Astrocyte (in vitro differentiated cells and primary cell): ENCODE data around the gene ULK1. TPM values are rescaled to one million over a fixed set of nuclear protein-coding genes. Genes with fewer than 3 reads are reported as not detected.

Experiments used
- DNase-seq: peaks from one replicate; pipeline ENCODE4 v3.0.0-alpha.2; 2010; ENCODE audit warnings: low read depth
- FAIRE-seq: peaks from 2 replicates; lab custom pipeline; 2011; peaks lifted over from hg19 to GRCh38; lab: Jason Lieb, UNC
- H2AFZ ChIP-seq: 2 replicates; pipeline ENCODE4 v1.6.0; 2012; ENCODE audit warnings: low read depth, low read length, inconsistent platforms
- H3K27ac ChIP-seq: 2 replicates; pipeline ENCODE4 v1.5.1; 2011; ENCODE audit warnings: low read depth, low read length, inconsistent platforms
- H3K27me3 ChIP-seq: 2 replicates; pipeline ENCODE4 v1.6.0; 2011; ENCODE audit warnings: low read length, inconsistent platforms; ENCODE audit not compliant: insufficient read depth
- H3K36me3 ChIP-seq: 2 replicates; pipeline ENCODE4 v1.5.1; 2011; ENCODE audit warnings: low read length, inconsistent platforms; ENCODE audit not compliant: insufficient read depth
- H3K4me1 ChIP-seq: 2 replicates; pipeline ENCODE4 v1.5.1; 2011; ENCODE audit warnings: low read length, inconsistent platforms; ENCODE audit not compliant: insufficient read depth
- H3K4me2 ChIP-seq: 2 replicates; pipeline ENCODE4 v1.6.0; 2012; ENCODE audit warnings: low read length, inconsistent platforms
- H3K4me3 ChIP-seq: 2 replicates; pipeline ENCODE4 v1.5.1; 2011; ENCODE audit warnings: low read depth, mild to moderate bottlenecking, low read length, inconsistent platforms; ENCODE audit not compliant: insufficient read depth
- H3K79me2 ChIP-seq: 2 replicates; pipeline ENCODE4 v1.6.0; 2012; ENCODE audit warnings: mild to moderate bottlenecking, low read length, inconsistent platforms; ENCODE audit not compliant: insufficient read depth
- H3K9ac ChIP-seq: 2 replicates; pipeline ENCODE4 v1.6.0; 2012; ENCODE audit warnings: mild to moderate bottlenecking, low read length, inconsistent platforms
- H3K9me3 ChIP-seq: 2 replicates; pipeline ENCODE4 v1.5.1; 2012; ENCODE audit warnings: low read depth, mild to moderate bottlenecking, low read length, inconsistent platforms; ENCODE audit not compliant: insufficient read depth
- H4K20me1 ChIP-seq: 2 replicates; pipeline ENCODE4 v1.6.0; 2012; ENCODE audit warnings: low read length, inconsistent platforms; ENCODE audit not compliant: insufficient read depth
- H3K27ac Mint-ChIP-seq: one replicate; pipeline ENCODE4 v1.8.0; 2021; ENCODE audit warnings: mild to moderate bottlenecking, mixed read lengths; ENCODE audit not compliant: unreplicated experiment
- H3K27me3 Mint-ChIP-seq: one replicate; pipeline ENCODE4 v1.8.0; 2021; ENCODE audit warnings: low read depth, mixed read lengths; ENCODE audit not compliant: unreplicated experiment
- H3K36me3 Mint-ChIP-seq: one replicate; pipeline ENCODE4 v1.8.0; 2021; ENCODE audit warnings: low read depth, mixed read lengths; ENCODE audit not compliant: unreplicated experiment
- H3K4me1 Mint-ChIP-seq: one replicate; pipeline ENCODE4 v1.8.0; 2021; ENCODE audit warnings: low read depth, mixed read lengths; ENCODE audit not compliant: unreplicated experiment
- H3K4me3 Mint-ChIP-seq: one replicate; pipeline ENCODE4 v1.8.0; 2021; ENCODE audit warnings: mild to moderate bottlenecking, moderate library complexity, mixed read lengths; ENCODE audit not compliant: unreplicated experiment
- H3K9me3 Mint-ChIP-seq: one replicate; pipeline ENCODE4 v1.8.0; 2021; ENCODE audit warnings: mild to moderate bottlenecking, mixed read lengths; ENCODE audit not compliant: unreplicated experiment
- CTCF ChIP-seq: IDR thresholded peaks from 2 replicates; pipeline ENCODE4 v1.5.1; 2011; ENCODE audit warnings: low read depth, mild to moderate bottlenecking, inconsistent platforms, low read length, moderate library complexity; ENCODE audit not compliant: insufficient read depth
- EZH2 ChIP-seq: IDR thresholded peaks from 2 replicates; pipeline ENCODE4 v1.6.1; 2012; ENCODE audit warnings: mild to moderate bottlenecking, low read length, inconsistent platforms; ENCODE audit not compliant: insufficient read depth
- total RNA-seq: library from RNA; stranded (reverse); gene quantifications from 2 replicates; pipeline ENCODE4 v1.2.1, GENCODE V29; 2021

The ULK1 gene
- total RNA-seq, 1 donor from 2014 or later = 51.8 TPM

- H3K4me1 Mint-ChIP-seq = peaks cover 26% of the 10 kb centered on the region
- no peak overlapping the region for H3K4me3 Mint-ChIP-seq
- H3K27me3 Mint-ChIP-seq = no peaks in the 10 kb centered on the region
- Histone ChIP-seq H3K9ac (no peak overlapping the region), H3K27ac (no peak overlapping the region), H3K4me1 (peaks cover 19% of the 10 kb centered on the region), H3K4me2 (no peak overlapping the region), H3K79me2 (no peaks in the 10 kb centered on the region), H3K4me3 (no peak overlapping the region), H4K20me1 (no peaks in the 10 kb centered on the region), H3K9me3 (no peaks in the 10 kb centered on the region), H2AFZ (no peak overlapping the region), H3K36me3 (no peaks in the 10 kb centered on the region), H3K27me3 (no peaks in the 10 kb centered on the region)
- no peak overlapping the region for H3K27ac Mint-ChIP-seq
- H3K9me3 Mint-ChIP-seq = no peaks in the 10 kb centered on the region
- no peak for TF ChIP-seq EZH2
- no peak for TF ChIP-seq CTCF
- no peaks in the 10 kb centered on the region for H3K36me3 Mint-ChIP-seq
- no peak for DNase-seq
- FAIRE-seq = no peak
These were observed 30.6 kb upstream of the ULK1 start for GRCh38 chr12:131863711-131864396.

GRCh38 chr12:131864469-131864868 is 30.0 kb upstream of the ULK1 start:
- FAIRE-seq (no peak), DNase-seq (no peak)
- Mint-ChIP-seq H3K4me1 (peaks cover 26% of the 10 kb centered on the region), H3K4me3 (no peak overlapping the region), H3K36me3 (no peaks in the 10 kb centered on the region), H3K27me3 (no peaks in the 10 kb centered on the region), H3K27ac (no peak overlapping the region), H3K9me3 (no peaks in the 10 kb centered on the region)
- Histone ChIP-seq H3K27me3 (no peaks in the 10 kb centered on the region), H3K36me3 (no peaks in the 10 kb centered on the region), H3K4me1 (peaks cover 19% of the 10 kb centered on the region), H4K20me1 (no peaks in the 10 kb centered on the region), H3K9me3 (no peaks in the 10 kb centered on the region), H3K79me2 (no peaks in the 10 kb centered on the region), H3K9ac (no peak overlapping the region), H3K27ac (no peak overlapping the region), H3K4me3 (no peak overlapping the region), H2AFZ (no peak overlapping the region), H3K4me2 (no peak overlapping the region)
- TF ChIP-seq EZH2 (no peak), CTCF (no peak)

- Mint-ChIP-seq H3K36me3 (no peaks in the 10 kb centered on the region), H3K27me3 (no peaks in the 10 kb centered on the region), H3K9me3 (no peaks in the 10 kb centered on the region), H3K4me3 (no peak overlapping the region), H3K27ac (peak overlapping the region; percentile 36), H3K4me1 (peaks cover 26% of the 10 kb centered on the region)
- Histone ChIP-seq H3K4me2 (peak overlapping the region; percentile 30), H3K36me3 (no peaks in the 10 kb centered on the region), H3K4me1 (peaks cover 23% of the 10 kb centered on the region), H3K27ac (no peak overlapping the region), H3K79me2 (no peaks in the 10 kb centered on the region), H3K9ac (no peak overlapping the region), H3K9me3 (no peaks in the 10 kb centered on the region), H3K4me3 (no peak overlapping the region), H4K20me1 (no peaks in the 10 kb centered on the region), H2AFZ (no peak overlapping the region), H3K27me3 (no peaks in the 10 kb centered on the region)
- DNase-seq (peak; percentile 51), FAIRE-seq (no peak)
- TF ChIP-seq CTCF (no peak), EZH2 (no peak)
These were observed 29.1 kb upstream of the ULK1 start for GRCh38 chr12:131865180-131865875.
